ENCODE data around the gene FBXL14. TPM values are rescaled to one million over a fixed set of nuclear protein-coding genes. Genes with fewer than 3 reads are reported as not detected.

The FBXL14 gene
- total RNA-seq, 3 donors from 2014 or later (not counting 1 experiment from before 2014, with no cell fraction given): 18.7 to 24.9 (median 22.8) TPM

GRCh38 chr12:1595026-1595561, 713 bp upstream of the FBXL14 start:
- intact Hi-C loops (cut with micrococcal nuclease): no loop called here
- TF ChIP-seq CTCF (IDR thresholded peaks at IDR 0.05): no peak
- H3K27ac ChIP-seq (ENCODE audit: low read length): peak overlapping the region; percentile 97
- H3K4me1 Mint-ChIP-seq: peaks cover 42 to 51% of the 10 kb centered on the region in 2 donors
- no peaks in the 10 kb centered on the region for H3K9me3 ChIP-seq (ENCODE audit: control insufficient read depth, insufficient read depth, low read length)
- no peaks in the 10 kb centered on the region for H3K27me3 Mint-ChIP-seq (ENCODE audit: low read depth in 2 of 2)
- no peaks in the 10 kb centered on the region for H3K9me3 Mint-ChIP-seq
- peak overlapping the region; percentile 78 for H3K4me3 ChIP-seq (ENCODE audit: low read length)
- peak in 1 of 2 donors; percentile 47 for DNase-seq
- H3K27me3 ChIP-seq (ENCODE audit: control insufficient read depth, insufficient read depth, low read length): no peaks in the 10 kb centered on the region
- H3K36me3 Mint-ChIP-seq: no peaks in the 10 kb centered on the region
- peak overlapping the region; percentile 95 to 98 for H3K27ac Mint-ChIP-seq
- H3K4me3 Mint-ChIP-seq: peak overlapping the region; percentile 95
- peaks cover 34% of the 10 kb centered on the region for H3K4me1 ChIP-seq (ENCODE audit: control insufficient read depth, insufficient read depth, low read length)
- 13% methylated on average over 19 of the region's 19 CpGs for WGBS (ENCODE audit: insufficient coverage)
- H3K36me3 ChIP-seq (ENCODE audit: control insufficient read depth, insufficient read depth, low read length): peaks cover 3% of the 10 kb centered on the region
- ATAC-seq: peak in 1 of 3 donors; percentile 12

DNA sequence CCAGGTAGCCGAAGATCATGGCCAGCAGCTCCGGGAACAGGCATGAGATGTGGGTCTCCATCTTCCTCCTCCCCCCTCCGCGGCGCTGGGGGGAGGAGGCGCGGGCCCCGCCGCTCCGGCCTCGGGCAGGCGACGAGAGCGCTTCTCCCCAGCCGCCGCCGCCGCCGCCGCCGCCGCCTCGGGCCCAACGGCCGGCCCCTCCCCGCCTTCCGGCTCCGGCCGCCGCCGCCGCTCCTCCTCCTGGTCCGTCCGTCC, 448 bp downstream of the FBXL14 start:
- WGBS (ENCODE audit: insufficient coverage): under 1% methylated on average over 34 of the region's 34 CpGs
- Histone ChIP-seq H3K27me3 (ENCODE audit: control insufficient read depth, insufficient read depth, low read length) (no peaks in the 10 kb centered on the region), H3K9me3 (ENCODE audit: control insufficient read depth, insufficient read depth, low read length) (no peaks in the 10 kb centered on the region), H3K4me1 (ENCODE audit: control insufficient read depth, insufficient read depth, low read length) (peaks cover 34% of the 10 kb centered on the region), H3K27ac (ENCODE audit: low read length) (peak overlapping the region; percentile 66), H3K4me3 (ENCODE audit: low read length) (peak overlapping the region; percentile 38), H3K36me3 (ENCODE audit: control insufficient read depth, insufficient read depth, low read length) (peaks cover 3% of the 10 kb centered on the region)
- Mint-ChIP-seq H3K36me3 (no peaks in the 10 kb centered on the region), H3K27me3 (ENCODE audit: low read depth in 2 of 2) (no peaks in the 10 kb centered on the region), H3K27ac (peak overlapping the region in 1 of 2 donors; percentile 98), H3K4me3 (peak overlapping the region; percentile 92), H3K4me1 (peaks cover 50 to 58% of the 10 kb centered on the region in 2 donors), H3K9me3 (no peaks in the 10 kb centered on the region)
- no peak for TF ChIP-seq CTCF (IDR thresholded peaks at IDR 0.05)
- intact Hi-C loops (cut with micrococcal nuclease): loop anchor here (5.0 kb wide), 2 partner anchors 602 to 842 kb away; partner anchors contain the start of genes ERC1 and WNK1
- DNase-seq (no peak), ATAC-seq (no peak)

- Histone ChIP-seq H3K4me1 (ENCODE audit: control insufficient read depth, insufficient read depth, low read length) (peaks cover 34% of the 10 kb centered on the region), H3K27ac (ENCODE audit: low read length) (peak overlapping the region; percentile 66), H3K4me3 (ENCODE audit: low read length) (peak overlapping the region; percentile 38), H3K36me3 (ENCODE audit: control insufficient read depth, insufficient read depth, low read length) (peaks cover 3% of the 10 kb centered on the region), H3K9me3 (ENCODE audit: control insufficient read depth, insufficient read depth, low read length) (no peaks in the 10 kb centered on the region), H3K27me3 (ENCODE audit: control insufficient read depth, insufficient read depth, low read length) (no peaks in the 10 kb centered on the region)
- ATAC-seq: peak; percentile 6 to 19 (median 19)
- WGBS (ENCODE audit: insufficient coverage): 14% methylated on average over 56 of the region's 56 CpGs
- H3K4me3 Mint-ChIP-seq: peak overlapping the region; percentile 92
- H3K36me3 Mint-ChIP-seq: no peaks in the 10 kb centered on the region
- peak; percentile 44 to 75 for DNase-seq
- H3K27ac Mint-ChIP-seq: peak overlapping the region; percentile 76 to 98
- intact Hi-C loops (cut with micrococcal nuclease): loop anchor here (5.0 kb wide), 2 partner anchors 601 to 841 kb away; partner anchors contain the start of genes ERC1 and WNK1
- no peaks in the 10 kb centered on the region for H3K9me3 Mint-ChIP-seq
- no peak for TF ChIP-seq CTCF (IDR thresholded peaks at IDR 0.05)
- H3K4me1 Mint-ChIP-seq: peaks cover 56 to 60% of the 10 kb centered on the region in 2 donors
- no peaks in the 10 kb centered on the region for H3K27me3 Mint-ChIP-seq (ENCODE audit: low read depth in 2 of 2)
These were observed 991 bp downstream of the FBXL14 start for GRCh38 chr12:1593174-1594005.
